ENCODE results near the gene NBEAL1.

GRCh38 chr2:203071148-203071547 lies 56.5 kb downstream of the NBEAL1 start:
- TF ChIP-seq CTCF (conservative IDR thresholded peaks at IDR 0.05; ENCODE audit: low read length) (no peak), EZH2phosphoT487 (IDR thresholded peaks at IDR 0.05; ENCODE audit: borderline replicate concordance) (no peak)
